HG03175 (cell line): ENCODE results near the gene EPHA7.
A peak's percentile ranks its signal among the peaks of the same experiment; 100 is the strongest.

Experiments
- ATAC-seq: cut with Tn5 transposase; IDR thresholded peaks from one replicate; pipeline ENCODE4 v1.9.1; 2021; ENCODE audit warnings: mild to moderate bottlenecking, moderate library complexity; ENCODE audit not compliant: unreplicated experiment

Gene EPHA7

DNA sequence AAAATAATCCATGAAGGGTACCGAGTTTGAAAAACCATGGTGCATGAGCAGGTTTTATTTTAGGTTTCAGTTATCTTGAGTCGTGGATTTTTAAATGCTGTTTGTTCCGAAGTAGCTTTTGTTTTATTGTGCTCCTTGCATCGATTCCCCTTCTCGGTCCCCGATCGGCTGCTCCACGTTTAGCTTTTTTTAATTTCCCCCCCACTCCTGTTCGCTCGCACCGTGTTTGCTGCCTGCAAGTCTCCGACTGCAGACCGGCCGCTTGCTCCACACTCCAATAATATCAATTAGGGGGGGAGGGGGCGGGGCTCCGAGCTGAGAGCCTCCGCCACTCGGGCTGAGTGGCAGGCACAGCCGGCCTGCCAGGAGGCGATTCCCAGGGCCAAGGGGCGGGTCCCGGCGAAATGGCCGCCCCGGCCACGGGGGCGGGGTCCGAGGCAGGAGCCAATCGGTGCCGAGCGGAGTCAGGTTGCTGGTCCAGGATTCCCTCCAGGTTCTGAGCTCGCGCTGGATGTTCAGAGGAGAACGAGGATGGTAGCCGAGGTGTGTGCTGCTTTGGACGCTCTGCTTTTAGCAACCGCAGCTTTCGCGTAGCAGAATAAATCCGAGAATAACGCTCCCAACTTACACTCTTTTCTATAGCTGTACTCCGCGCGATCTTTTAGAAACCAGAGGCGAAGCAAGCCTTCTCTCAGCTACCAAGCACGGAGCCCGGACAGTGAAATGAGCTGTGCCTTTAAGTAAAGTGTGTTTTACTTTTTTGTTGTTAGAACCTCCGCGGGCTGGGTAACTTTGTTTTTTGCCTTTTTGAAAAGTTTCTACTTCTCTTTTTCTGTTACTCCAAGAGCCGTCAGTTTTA lies at the start of gene EPHA7:
EPHA7 (minus strand) TSS at position 256 of the 859 bp plus-strand sequence; CDS start at position 38, 218 bp downstream.
- peak; percentile 82 for ATAC-seq

DNA sequence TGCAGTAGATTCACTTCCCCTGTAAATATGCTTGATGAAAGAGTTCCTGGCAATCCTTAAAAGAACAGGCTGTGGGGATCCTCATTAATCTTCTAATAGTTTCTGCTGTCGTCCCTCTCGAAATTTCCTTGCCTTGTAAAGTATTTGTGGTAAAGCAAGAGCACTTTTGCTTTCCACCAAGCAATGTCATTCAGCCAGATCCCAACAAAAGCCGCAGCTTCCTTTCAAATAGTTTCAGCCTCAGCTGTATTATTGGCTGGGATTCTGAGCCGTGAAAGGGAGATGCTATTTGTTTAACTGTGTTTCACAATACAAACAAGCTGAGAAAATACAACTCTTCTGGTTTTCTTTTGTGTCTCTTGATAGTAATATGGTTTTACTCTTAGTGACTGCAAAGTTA lies 48.9 kb upstream of the EPHA7 start:
- ATAC-seq: no peak

DNA sequence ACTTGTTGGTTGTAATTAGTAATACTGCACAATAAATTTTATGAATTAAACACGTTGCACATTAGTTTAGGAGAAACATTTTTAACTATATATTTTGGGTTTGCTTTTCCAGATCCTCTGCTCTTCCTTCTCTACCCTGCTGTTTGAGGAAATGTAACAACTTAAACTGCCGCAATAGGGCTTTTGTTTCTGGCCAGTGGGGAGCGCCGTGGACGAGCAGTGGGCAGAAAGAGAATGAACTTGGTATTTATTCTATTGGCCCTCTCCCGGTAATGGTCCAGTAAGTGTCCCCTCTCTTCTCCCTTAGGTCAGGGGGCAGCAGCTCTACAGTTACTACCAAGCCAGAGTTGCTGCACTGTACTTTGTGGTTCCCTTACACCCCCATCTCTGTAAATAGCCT lies 35.2 kb upstream of the EPHA7 start:
- no peak for ATAC-seq

DNA sequence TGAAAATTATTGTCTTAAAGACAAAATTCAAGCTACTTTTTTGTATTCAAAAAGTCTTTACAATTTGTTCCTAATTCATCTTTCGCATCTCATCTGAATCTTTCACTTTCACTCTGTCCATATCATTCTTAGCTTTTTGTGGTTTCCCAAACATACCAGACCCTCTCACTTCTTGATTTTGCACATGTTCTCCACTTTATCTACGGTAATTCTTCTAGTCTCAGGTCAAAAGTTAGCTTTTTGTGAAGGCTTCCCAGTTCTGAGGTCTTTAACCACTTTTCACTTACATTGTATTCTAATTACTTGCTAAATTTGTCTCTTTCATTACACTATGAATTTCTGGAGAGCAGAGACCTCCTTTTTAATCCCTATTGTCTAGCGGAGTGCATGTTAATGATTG lies 34.6 kb upstream of the EPHA7 start:
- peak; percentile 74 for ATAC-seq

DNA sequence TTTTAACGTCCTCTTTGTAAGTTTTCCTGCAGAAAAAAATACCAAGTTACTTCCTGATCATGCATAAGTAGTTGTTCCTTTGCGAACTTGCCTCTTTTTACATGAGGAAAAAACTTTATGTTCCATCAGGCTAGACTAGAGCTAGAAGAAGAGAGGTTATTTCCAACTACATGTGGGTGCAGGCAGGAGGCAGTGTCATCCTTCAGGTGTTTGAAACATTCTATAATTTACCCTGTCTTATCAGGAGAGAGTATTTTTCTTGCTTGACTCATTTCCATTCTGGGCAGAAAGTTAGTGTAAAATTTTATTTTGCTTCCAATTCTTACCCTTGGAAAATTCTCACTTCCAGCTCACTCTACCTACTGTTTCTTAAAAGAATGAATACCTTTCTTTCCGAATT lies 28.5 kb upstream of the EPHA7 start:
- ATAC-seq: no peak

DNA sequence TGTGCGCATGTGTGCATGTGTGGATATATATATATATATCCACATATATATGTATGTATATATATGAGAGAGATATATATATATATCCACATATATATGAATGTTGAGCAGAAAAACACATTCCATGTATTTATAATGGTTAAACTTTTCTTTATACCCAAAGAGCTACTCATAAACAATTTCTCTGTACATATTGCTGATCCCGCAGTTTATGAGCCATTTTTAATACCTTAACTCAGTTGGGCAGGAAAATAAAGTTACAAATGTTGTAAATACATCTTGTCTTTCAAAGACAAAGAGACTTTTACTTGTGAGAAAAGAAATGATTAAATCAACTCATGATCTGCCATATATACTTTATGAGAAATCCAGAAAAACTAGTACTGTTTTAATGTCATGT lies 18.1 kb upstream of the EPHA7 start:
- no peak for ATAC-seq

DNA sequence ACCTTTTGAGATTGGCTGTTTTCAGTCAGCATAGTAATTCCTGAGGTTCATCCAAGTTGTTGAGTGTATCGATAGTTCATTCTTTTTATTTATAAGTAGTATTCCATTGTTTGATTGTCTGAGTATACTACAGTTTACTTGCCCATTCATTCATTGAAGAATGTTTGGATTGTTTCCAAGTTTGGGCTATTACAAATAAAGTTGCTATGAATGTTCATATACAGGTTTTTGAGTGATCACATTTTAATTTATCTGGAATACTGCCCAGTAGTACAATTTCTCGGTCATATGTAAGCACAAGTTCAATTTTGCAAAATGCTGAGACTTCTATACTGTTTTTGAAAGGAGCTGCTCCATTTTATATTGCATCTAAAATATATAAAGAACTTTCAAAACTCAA lies 14.2 kb upstream of the EPHA7 start:
- no peak for ATAC-seq

DNA sequence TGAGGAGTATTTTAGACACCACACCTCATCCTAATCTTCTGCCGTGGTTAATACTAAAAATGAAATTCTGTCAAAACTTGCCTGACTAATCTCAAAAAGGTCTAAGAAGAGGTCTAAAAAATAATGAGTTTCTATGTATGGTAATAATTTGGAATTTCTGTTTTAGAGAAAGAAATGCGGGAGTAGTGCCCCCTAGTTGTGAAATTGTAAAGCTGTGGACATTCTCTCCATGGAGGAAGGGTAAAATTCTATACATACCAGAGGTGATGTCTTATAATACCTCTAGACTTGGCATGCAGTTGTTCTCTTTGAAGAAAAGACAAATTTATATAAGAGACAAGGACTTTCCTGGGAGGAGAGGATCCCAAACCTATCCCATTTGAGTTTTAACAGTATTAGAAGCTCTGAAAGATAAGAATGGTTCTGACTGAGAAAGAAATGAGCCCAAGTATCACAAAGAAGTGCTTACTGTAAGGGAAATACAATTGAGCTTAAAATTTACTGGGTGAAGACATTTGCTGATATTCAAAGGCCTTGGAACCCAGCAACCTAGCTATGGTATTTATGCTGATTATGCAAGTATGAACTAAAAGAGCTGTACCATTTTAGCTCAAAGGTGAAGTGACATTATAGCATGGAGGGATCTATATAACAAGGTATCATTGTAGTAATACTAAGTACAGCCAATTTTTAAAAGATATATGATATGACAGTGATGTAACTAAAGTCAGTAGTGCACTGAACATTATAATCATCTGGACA lies 5.1 kb upstream of the EPHA7 start:
- ATAC-seq: no peak

DNA sequence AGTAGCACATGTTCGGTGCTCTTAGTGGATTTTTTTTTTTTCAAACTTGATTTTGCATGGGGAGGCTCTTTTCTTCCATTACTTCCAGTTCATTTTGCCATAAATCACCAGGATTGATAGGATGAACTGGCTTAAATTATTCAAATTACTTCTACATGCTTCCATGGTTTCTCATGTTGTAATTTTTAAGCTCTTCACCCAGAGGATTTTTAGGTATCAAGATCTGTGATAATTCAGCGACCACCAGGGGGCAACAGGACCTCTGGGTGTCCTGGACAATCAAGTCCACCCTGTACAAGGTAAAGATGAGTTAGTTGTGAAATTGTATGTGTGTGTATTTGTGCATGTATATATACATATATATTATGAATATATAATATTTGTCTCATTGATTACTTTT lies 4.2 kb upstream of the EPHA7 start:
- peak; percentile 42 for ATAC-seq

DNA sequence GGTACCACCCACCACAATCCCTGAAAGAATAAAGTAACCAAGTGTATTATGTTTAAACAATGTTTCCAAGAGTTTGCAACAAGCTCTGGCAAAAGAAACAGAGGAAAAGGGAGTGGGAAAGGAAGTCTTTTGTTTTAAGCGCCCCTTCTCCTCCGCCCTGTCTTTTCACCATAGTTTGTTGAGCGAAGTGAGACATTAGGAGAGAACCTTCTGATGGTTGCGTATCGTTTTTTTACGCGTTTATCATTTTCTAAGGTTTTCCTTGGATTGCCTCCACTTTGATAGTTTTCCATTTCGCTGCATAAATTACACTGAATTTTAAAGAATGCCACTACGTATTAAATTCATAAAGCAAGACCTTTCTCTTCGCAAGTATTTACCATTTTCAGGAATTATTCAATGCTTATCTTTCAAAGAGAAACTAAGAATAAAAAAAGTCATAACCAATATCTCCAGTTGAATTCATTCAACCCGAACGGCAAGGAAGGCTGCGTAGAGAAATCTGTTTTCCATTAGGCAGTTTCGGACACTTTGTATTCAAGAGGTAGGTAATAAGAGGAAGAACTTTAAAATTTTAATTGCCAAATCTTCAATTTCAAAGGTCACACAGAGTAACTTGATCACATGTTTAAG lies 920 bp upstream of the EPHA7 start:
- no peak for ATAC-seq

DNA sequence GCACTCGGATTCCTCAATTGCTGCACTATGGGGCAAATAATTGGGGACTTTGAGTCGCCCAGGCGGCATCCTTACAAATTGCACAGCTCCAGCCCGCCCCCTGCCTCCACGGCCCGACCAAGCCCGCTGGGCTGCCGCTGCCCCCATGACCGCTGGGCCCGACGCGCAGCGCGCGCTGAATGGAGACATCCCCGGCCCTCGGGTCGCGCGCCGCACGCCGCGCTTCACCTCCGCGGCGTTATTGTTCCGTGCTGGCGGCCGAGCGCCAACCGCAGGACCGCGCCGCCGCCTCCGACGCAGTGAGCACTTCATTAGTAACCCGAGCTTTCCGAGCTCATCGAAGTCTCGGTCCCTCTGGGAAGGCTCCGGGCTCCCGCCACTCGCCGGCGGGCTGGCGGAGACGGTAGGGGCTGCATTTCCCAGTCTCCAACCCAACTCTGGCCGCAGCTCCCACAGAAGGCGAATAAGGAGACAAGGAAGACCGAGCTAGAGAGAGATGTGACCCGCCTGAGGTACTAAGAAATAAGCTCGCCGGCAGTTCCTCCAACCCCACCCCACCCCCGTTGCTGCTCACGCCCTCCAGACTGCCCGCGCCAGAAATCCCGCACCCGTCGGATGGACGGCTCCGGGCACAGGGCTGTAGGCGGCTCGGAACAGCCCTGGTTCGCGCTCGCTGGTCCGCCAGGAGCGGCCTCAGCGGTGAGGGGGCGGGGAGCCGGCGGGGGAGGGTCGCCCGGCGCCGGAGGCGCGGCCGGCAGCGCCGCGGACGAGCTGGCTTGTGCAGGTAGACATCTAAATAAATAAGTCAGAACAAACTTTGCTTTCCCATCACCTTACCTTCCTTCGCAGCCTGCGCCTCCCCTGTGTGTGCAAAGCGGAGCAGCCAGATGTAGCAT lies 703 bp downstream of the EPHA7 start:
- no peak for ATAC-seq

DNA sequence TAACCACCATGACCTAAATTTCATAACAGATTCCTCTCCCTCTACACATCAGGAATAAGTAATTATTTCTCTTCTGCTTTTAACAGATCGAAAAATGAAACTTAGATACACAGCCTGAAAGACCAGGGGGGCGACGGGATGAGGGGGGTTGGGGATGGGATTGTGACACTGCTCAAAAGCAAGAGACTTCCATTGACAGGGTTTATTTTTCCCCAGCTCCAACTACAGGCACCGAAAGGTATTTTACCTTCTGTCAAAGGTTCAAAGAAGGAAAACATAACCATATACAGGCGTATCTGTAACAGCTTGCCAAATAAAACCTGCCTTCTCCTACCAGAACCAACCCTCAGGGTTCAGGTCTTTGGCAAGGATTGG lies 1.3 kb downstream of the EPHA7 start:
- ATAC-seq: no peak

DNA sequence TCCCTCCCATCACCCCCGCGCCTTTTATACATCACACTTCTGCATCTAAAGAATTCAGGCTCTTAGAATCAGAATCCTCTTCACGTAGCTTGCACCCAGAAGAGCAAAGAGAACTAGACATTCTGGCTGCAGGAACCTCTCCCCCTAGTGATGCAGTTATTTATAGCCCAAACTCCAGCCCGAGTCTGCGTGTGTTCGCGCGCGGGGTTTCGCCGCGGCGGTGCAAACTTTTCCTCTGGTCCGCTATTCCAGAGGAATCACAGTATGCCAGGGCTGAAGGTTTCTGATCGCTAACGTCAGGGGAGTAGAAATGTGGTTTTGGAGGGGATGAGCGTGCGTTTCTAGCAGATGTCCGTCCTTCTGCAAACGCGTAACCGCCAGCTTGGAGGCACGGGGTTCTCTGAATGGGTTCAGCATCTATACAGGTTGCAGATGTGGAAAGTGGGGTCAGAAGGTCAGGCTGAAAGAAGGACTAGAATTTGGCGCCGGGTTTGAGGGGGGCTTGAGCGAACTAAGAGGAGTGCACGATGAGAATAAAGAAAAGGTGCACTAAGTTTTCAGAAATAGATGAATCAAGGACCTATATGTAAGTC lies 1.8 kb downstream of the EPHA7 start:
- ATAC-seq: no peak

DNA sequence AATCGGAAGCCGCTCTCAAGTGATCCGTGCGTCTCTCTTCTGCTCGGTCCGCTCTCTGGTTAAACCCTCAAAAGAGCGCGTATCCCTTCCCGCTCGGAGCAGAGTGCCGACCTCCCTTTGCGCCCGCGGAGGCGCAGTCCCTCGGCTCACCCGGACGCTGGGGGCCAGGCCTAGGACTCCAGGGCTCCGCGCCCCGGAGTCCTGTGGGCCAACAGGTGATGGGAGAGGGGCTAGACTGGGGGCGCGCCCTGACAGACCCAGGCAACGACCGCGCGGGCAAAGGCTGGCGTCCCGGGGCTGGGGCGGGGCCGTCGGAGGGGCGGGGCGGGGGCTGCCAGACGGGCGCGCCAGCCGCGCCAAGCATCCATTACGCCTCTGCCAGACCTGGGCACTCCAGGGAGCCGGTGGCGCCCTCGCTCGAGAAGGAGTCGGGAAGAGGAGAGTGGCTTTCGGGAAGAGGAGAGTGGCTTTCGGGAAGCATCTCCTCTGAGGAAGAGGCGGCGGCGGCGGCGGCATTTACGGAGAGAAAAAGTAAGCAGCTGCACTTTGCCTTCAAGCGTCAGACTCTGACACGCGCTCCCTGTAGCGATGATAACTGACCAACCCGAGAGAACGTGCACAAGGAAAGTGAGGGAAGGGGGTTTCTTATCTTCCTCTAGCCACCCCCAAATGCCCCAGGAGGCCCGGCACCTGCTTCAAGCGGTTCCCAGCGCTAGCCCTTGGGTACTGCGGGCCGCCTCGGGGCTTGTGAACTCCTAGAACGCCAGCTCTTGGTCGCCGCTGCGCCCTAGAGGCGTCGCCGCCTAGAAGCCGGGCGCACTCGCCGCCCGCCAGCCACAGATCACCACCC lies 2.6 kb downstream of the EPHA7 start:
- ATAC-seq: no peak

DNA sequence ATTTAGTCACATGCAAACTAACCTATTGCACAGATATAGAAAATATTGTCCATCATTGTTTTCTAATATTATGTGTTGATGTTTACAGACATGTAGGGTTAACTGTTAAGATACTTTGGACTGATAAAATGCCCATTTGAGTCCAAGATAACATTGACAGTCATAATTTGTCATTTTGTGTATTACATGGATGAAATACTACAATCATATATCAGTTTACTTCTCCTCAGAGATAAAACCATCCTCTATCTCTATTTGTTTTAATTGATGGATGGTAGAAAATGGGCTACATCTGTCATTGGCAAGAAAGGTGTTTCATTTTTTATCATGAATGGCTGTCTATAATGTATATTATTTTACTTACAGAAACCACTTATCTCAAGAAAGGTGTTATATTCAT lies 6.2 kb downstream of the EPHA7 start:
- no peak for ATAC-seq

DNA sequence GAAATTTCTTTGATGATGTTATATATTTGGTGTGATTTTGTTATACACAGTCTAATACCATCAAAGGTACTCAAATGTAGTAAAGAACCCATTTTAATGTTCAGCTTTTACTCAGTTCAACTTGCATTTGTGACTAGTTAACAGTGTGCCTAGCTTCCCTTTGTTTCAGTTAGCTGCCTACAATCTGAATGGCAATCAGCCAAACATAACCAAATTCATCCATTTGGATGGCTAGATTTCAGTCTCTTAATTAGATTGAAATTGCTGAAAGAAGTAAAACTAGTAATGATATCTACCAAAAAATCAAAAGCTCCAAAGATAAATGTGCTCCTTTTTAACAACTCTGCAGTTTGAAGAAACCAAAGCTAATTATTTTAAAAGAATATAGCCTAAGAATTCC lies 6.9 kb downstream of the EPHA7 start:
- no peak for ATAC-seq

DNA sequence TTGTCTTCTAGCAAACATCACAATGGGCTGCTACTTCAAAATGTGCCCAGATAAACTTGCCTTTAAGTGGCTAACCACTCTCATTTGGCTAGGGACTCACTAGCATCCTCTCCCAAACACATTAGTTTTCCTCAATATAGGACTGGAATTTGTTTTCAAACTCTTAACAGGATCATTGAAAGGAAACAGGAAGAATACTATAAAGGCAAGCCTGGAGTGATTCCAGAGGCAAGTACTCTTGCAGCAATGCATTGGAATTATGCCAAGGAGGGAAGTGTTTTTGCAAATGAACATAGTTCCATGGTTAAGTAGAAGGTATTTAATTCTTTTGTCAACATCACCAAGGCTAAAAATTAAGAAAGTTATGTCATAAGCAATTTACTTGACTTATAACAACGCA lies 12.2 kb downstream of the EPHA7 start:
- no peak for ATAC-seq

DNA sequence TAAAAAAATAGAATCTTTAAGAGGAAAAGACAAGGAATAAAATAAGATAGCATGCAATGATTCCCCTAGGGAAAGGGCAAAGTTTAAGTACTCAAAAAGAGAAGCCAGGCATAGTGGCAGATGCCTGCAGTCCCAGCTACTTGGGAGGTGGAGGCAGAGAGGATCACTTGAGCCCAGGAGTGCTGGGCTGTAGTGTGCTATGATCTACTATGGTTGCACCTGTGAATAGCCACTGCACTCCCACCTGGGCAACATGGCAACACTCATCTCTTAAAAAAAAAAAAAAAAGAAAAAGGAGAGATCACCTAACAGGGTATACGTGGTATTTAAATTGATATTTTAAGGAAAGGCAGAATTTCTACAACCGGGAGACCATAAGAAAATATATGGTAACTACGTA lies 16.0 kb downstream of the EPHA7 start:
- ATAC-seq: no peak

DNA sequence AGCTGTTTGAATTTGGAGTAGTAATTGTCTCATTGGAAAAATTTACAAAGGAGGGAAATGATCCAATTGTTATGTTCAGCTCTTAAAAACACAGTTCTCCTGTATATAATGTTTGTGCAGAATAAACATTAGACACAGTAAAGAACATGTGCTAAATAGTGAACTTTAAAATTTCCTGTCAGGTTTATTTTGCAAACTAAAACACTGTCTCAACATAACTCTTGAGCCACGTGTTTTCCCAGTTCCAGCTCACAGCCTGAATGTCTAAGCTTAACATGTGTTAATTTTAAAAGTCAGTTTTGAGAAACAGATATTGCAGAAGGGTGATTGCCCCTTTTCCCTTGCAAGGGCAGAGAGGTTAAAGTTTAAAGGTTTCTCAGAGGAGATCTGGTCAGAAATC lies 20.6 kb downstream of the EPHA7 start:
- ATAC-seq: no peak

DNA sequence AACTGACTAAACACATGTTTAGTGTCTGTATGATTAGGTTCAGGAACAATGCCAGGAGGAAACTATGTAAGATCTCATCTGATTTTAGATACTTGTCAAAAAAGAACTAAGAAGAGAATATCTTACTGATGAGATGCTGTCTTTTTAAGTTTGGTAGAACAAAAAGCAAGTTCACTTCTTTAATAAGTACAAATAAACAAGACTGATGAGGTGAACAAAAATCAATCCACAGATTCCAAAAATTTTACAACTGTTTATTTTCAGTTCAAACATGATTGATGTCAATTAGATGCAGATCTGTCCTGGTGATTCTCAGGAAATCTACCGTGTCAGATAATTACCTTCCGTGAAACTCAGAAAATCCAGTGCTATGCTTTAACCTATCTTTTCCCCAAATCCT lies 24.9 kb downstream of the EPHA7 start:
- ATAC-seq: no peak
